H9 (cell line): Measurements from ENCODE around the gene SPTBN4. TPM values are rescaled to one million over a fixed set of nuclear protein-coding genes. Genes with fewer than 3 reads are reported as not detected.
"Not testable (repeated sequence)": the region's sequence is repeated elsewhere in the genome, so short reads cannot be mapped to it uniquely, and the experiment has no call there.

Experiments
- DNase-seq: peaks from one replicate; pipeline ENCODE4 v3.0.0-alpha.2; 2017
- H2AFZ ChIP-seq: one replicate; pipeline ENCODE4 v1.6.1; 2013; ENCODE audit warnings: mild to moderate bottlenecking, low read length, control low read depth, moderate library complexity
- H2AK5ac ChIP-seq: 2 replicates; pipeline ENCODE4 v1.6.1; 2013; ENCODE audit warnings: low read length, control low read depth, mixed read lengths; ENCODE audit not compliant: insufficient read length
- H2BK120ac ChIP-seq: one replicate; pipeline ENCODE4 v1.6.1; 2013; ENCODE audit warnings: low read depth, mild to moderate bottlenecking, low read length, control low read depth, inconsistent platforms; ENCODE audit not compliant: poor library complexity, severe bottlenecking
- H2BK12ac ChIP-seq: 2 replicates; pipeline ENCODE4 v1.6.1; 2013; ENCODE audit warnings: low read length, control low read depth, mixed read lengths, low read depth; ENCODE audit not compliant: insufficient read length
- H2BK15ac ChIP-seq: 2 replicates; pipeline ENCODE4 v1.6.1; 2013; ENCODE audit warnings: low read depth, low read length, control low read depth
- H2BK20ac ChIP-seq: one replicate; pipeline ENCODE4 v1.6.1; 2013; ENCODE audit warnings: low read depth, mild to moderate bottlenecking, low read length, control low read depth, inconsistent platforms; ENCODE audit not compliant: poor library complexity, severe bottlenecking
- H2BK5ac ChIP-seq: 2 replicates; pipeline ENCODE4 v1.6.1; 2013; ENCODE audit warnings: low read length, control low read depth, mixed read lengths; ENCODE audit not compliant: insufficient read length
- H3K14ac ChIP-seq: 2 replicates; pipeline ENCODE4 v1.6.1; 2013; ENCODE audit warnings: low read length, control low read depth; ENCODE audit not compliant: insufficient read depth
- H3K18ac ChIP-seq: 2 replicates; pipeline ENCODE4 v1.6.1; 2013; ENCODE audit warnings: low read depth, mild to moderate bottlenecking, mixed read lengths, low read length, control low read depth; ENCODE audit not compliant: insufficient read length
- H3K23ac ChIP-seq: 2 replicates; pipeline ENCODE4 v1.6.1; 2013; ENCODE audit warnings: low read length, control low read depth, mixed read lengths, low read depth; ENCODE audit not compliant: insufficient read length
- H3K23me2 ChIP-seq: 2 replicates; pipeline ENCODE4 v1.6.1; 2013; ENCODE audit warnings: low read depth, mild to moderate bottlenecking, mixed read lengths, low read length, control low read depth; ENCODE audit not compliant: insufficient read length, poor library complexity, severe bottlenecking
- H3K27ac ChIP-seq: 2 replicates; pipeline ENCODE4 v1.5.1; 2013; ENCODE audit warnings: low read length, control low read depth, mixed read lengths, low read depth; ENCODE audit not compliant: insufficient read length
- H3K27me3 ChIP-seq: 2 replicates; pipeline ENCODE4 v1.6.1; 2013; ENCODE audit warnings: low read length, control low read depth, inconsistent platforms; ENCODE audit not compliant: insufficient read depth
- H3K4ac ChIP-seq: 2 replicates; pipeline ENCODE4 v1.6.1; 2013; ENCODE audit warnings: low read depth, mild to moderate bottlenecking, control low read depth, inconsistent platforms, low read length, moderate library complexity
- H3K4me1 ChIP-seq: 2 replicates; pipeline ENCODE4 v1.6.1; 2013; ENCODE audit warnings: low read length, control low read depth, inconsistent platforms; ENCODE audit not compliant: insufficient read depth
- H3K4me2 ChIP-seq: 2 replicates; pipeline ENCODE4 v1.6.1; 2013; ENCODE audit warnings: low read length, control low read depth, mixed read lengths; ENCODE audit not compliant: insufficient read length, insufficient read depth
- H3K56ac ChIP-seq: 2 replicates; pipeline ENCODE4 v1.6.1; 2013; ENCODE audit warnings: low read depth, mild to moderate bottlenecking, mixed read lengths, low read length, control low read depth; ENCODE audit not compliant: insufficient read length
- H3K79me1 ChIP-seq: 2 replicates; pipeline ENCODE4 v1.6.1; 2013; ENCODE audit warnings: low read depth, mild to moderate bottlenecking, moderate library complexity, low read length, control low read depth, inconsistent platforms; ENCODE audit not compliant: insufficient read depth, poor library complexity, severe bottlenecking
- H3K79me2 ChIP-seq: 2 replicates; pipeline ENCODE4 v1.6.1; 2013; ENCODE audit warnings: low read length, control low read depth, inconsistent platforms; ENCODE audit not compliant: insufficient read depth
- H3K9ac ChIP-seq: 2 replicates; pipeline ENCODE4 v1.6.1; 2013; ENCODE audit warnings: low read length, control low read depth, mixed read lengths; ENCODE audit not compliant: insufficient read length; ENCODE audit errors: extremely low read depth
- H3K9me3 ChIP-seq: one replicate; pipeline ENCODE4 v1.6.1; 2013; ENCODE audit warnings: low read depth, low read length, inconsistent platforms; ENCODE audit not compliant: control insufficient read depth
- H3T11ph ChIP-seq: one replicate; pipeline ENCODE4 v1.6.1; 2013; ENCODE audit warnings: mild to moderate bottlenecking, low read length, control low read depth, inconsistent platforms
- H4K20me1 ChIP-seq: one replicate; pipeline ENCODE4 v1.6.1; 2013; ENCODE audit not compliant: control insufficient read depth, insufficient read length, insufficient read depth
- H4K5ac ChIP-seq: 2 replicates; pipeline ENCODE4 v1.6.1; 2013; ENCODE audit warnings: low read depth, mild to moderate bottlenecking, mixed read lengths, low read length, control low read depth; ENCODE audit not compliant: insufficient read length
- H4K8ac ChIP-seq: replicated peaks from 2 replicates; pipeline ENCODE4 v1.6.1; 2013; ENCODE audit warnings: low read length, control low read depth, mixed read lengths, low read depth; ENCODE audit not compliant: insufficient read length
- H4K91ac ChIP-seq: 2 replicates; pipeline ENCODE4 v1.6.1; 2013; ENCODE audit warnings: low read depth, mild to moderate bottlenecking, moderate library complexity, mixed read lengths, low read length, control low read depth; ENCODE audit not compliant: insufficient read length
- H3K27ac Mint-ChIP-seq, 3 experiments: 2 replicates in 2 of 3; 3 replicates in 1 of 3; pipeline ENCODE4 v1.8.0; 2020 to 2021; ENCODE audit warnings: mixed read lengths in 3 of 3, mild to moderate bottlenecking in 1 of 3, moderate library complexity in 1 of 3
- H3K27me3 Mint-ChIP-seq: 2 replicates; pipeline ENCODE4 v1.8.0; 2021; ENCODE audit warnings: low read depth, mild to moderate bottlenecking, moderate library complexity, mixed read lengths
- H3K36me3 Mint-ChIP-seq, 3 experiments: 2 replicates in 2 of 3; 3 replicates in 1 of 3; pipeline ENCODE4 v1.8.0; 2020 to 2021; ENCODE audit warnings: low read depth in 3 of 3, mixed read lengths in 3 of 3; ENCODE audit not compliant: insufficient read depth in 1 of 3
- H3K4me1 Mint-ChIP-seq, 2 experiments: 2 replicates each; pipeline ENCODE4 v1.8.0; 2020; ENCODE audit warnings: mixed read lengths in 2 of 2
- H3K4me3 Mint-ChIP-seq, 2 experiments: 2 replicates in 1 of 2; 3 replicates in 1 of 2; pipeline ENCODE4 v1.8.0; 2020 to 2021; ENCODE audit warnings: mild to moderate bottlenecking in 2 of 2, mixed read lengths in 2 of 2, moderate library complexity in 1 of 2
- H3K9me3 Mint-ChIP-seq, 2 experiments: 2 replicates in 1 of 2; 3 replicates in 1 of 2; pipeline ENCODE4 v1.8.0; 2020; ENCODE audit warnings: mild to moderate bottlenecking in 2 of 2, mixed read lengths in 2 of 2, moderate library complexity in 1 of 2
- WGBS: extraction: QIAGEN DNeasy Blood & Tissue Kit; methylation state at CpG from one replicate; pipeline ENCODE4 v1.1.7; 2013; ENCODE audit warnings: missing lambda C conversion rate, low lambda C conversion rate, mixed read lengths; ENCODE audit not compliant: insufficient read length; ENCODE audit errors: extremely low coverage; 5-methylcytosine and 5-hydroxymethylcytosine counted together
- total RNA-seq: library from RNA; stranded (reverse); gene quantifications from 2 replicates; pipeline ENCODE4 v1.2.1, GENCODE V29; 2021

Gene SPTBN4
- total RNA-seq, 1 experiment from 2014 or later, result 2.9 TPM

DNA sequence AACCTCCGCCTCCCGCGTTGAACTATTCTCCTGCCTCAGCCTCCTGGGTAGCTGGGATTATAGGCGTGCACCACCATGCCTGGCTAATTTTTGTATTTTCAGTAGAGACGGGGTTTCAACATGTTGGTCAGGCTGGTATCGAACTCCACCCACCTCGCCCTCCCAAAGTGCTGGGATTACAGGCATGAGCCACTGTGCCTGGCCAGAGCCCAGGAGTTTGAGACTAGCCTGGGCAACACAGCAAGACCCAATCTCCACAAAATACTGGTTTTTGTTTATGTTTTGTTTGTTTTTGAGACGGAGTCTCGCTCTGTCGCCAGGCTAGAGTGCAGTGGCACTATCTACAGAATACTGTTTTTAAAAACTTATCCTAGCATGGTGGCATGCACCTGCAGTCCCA lies 36.6 kb upstream of the SPTBN4 start:
- H3K4me1 ChIP-seq, H3K79me2 ChIP-seq, H2AFZ ChIP-seq, H3K27me3 ChIP-seq, H2AK5ac ChIP-seq, H3K9me3 ChIP-seq, H2BK5ac ChIP-seq, H3K14ac ChIP-seq, H3K79me1 ChIP-seq, H3K27me3 Mint-ChIP-seq, H2BK15ac ChIP-seq, H3K4ac ChIP-seq, H3K4me3 Mint-ChIP-seq, H3K9ac ChIP-seq, H2BK20ac ChIP-seq, H3K36me3 Mint-ChIP-seq, H2BK120ac ChIP-seq, H4K20me1 ChIP-seq, H3T11ph ChIP-seq, H3K23ac ChIP-seq, H4K5ac ChIP-seq, H3K27ac Mint-ChIP-seq, H3K18ac ChIP-seq, H4K8ac ChIP-seq, H3K56ac ChIP-seq, H4K91ac ChIP-seq, H3K27ac ChIP-seq, H3K4me2 ChIP-seq, DNase-seq, H2BK12ac ChIP-seq, H3K9me3 Mint-ChIP-seq: not testable (repeated sequence)
- H3K23me2 ChIP-seq, result peaks cover 11% of the 10 kb centered on the region
- no CpG with 5 or more reads among the region's 10 CpGs for WGBS
- H3K4me1 Mint-ChIP-seq, result peaks cover 12 to 22% of the 10 kb centered on the region in 2 experiments
